ENCODE data around the gene ZBTB46. TPM values are rescaled to one million over a fixed set of nuclear protein-coding genes. Genes with fewer than 3 reads are reported as not detected.

The ZBTB46 gene
- total and polyA plus RNA-seq, 10 donors, result 3.6 to 76.5 (median 32.1) TPM

DNA sequence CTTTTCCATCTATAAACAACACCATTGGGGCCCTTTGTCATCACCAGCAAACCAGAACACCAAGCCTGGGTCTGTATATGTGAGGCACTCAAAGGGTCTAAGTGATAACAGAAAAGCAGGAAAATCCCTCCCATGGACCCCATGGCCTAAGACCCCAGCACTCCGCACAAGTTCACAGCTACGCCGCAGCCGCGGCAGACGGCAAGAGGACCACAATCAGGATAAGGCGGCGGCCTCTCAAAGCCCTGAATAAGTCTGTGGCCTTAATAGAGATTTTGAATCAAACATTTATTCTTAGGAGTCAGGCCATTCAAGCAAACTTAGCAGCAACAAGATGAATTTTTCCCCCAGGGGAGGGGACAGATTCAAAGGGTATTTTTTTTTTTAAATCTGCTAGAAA is 2.9 kb downstream of the ZBTB46 start:
- intact Hi-C loops (cut with DNase I; ENCODE audit: low total_unique reads), result no loop called here
- H3K27ac ChIP-seq, result peak overlapping the region; percentile 61 to 92 (median 87)

DNA sequence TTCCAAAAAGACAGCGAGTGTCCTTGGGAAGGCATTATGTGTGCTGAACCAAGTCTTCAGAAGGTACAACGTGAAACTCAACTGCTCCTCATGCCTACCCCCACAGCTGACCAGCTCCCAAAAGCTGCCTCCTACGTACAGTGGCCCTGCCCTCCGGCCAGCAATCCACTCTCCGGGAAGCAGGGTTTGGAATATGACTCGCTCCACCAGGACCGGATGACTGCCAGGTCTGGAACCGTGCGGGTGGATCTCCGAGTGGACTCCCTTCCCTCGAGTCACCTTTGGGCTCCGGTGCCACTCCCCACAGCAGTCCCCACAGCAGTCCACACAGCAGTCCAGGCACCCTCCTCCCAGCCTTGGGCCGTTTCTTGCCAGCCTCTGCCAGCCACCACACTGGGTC is 4.3 kb downstream of the ZBTB46 start:
- H3K27ac ChIP-seq, result peak overlapping the region; percentile 27 to 89 (median 70)
- peak overlapping the region in 2 of 8 donors; percentile 19 to 47 for H3K4me3 ChIP-seq
- H3K36me3 ChIP-seq, result no peaks in the 10 kb centered on the region
- WGBS, 5 donors, result 55 to 81% (median 70%) methylated on average over 13 of the region's 13 CpGs
- no peak for DNase-seq
- H3K27me3 ChIP-seq (replicated peaks in 1 of 7), result peaks cover 0 to 60% (median 19%) of the 10 kb centered on the region in 7 donors
- H3K4me1 ChIP-seq, result peaks cover 4 to 81% (median 55%) of the 10 kb centered on the region in 6 donors
- H3K9me3 ChIP-seq, result no peaks in the 10 kb centered on the region
- intact Hi-C loops (cut with DNase I; ENCODE audit: low total_unique reads), result no loop called here
- TF ChIP-seq POLR2A (IDR thresholded peaks at IDR 0.05) (no peak), POLR2AphosphoS5 (IDR thresholded peaks at IDR 0.05) (peak; percentile 50 to 79 (median 58))
- TF ChIP-seq, protein P1, sequence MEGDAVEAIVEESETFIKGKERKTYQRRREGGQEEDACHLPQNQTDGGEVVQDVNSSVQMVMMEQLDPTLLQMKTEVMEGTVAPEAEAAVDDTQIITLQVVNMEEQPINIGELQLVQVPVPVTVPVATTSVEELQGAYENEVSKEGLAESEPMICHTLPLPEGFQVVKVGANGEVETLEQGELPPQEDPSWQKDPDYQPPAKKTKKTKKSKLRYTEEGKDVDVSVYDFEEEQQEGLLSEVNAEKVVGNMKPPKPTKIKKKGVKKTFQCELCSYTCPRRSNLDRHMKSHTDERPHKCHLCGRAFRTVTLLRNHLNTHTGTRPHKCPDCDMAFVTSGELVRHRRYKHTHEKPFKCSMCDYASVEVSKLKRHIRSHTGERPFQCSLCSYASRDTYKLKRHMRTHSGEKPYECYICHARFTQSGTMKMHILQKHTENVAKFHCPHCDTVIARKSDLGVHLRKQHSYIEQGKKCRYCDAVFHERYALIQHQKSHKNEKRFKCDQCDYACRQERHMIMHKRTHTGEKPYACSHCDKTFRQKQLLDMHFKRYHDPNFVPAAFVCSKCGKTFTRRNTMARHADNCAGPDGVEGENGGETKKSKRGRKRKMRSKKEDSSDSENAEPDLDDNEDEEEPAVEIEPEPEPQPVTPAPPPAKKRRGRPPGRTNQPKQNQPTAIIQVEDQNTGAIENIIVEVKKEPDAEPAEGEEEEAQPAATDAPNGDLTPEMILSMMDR (IDR thresholded peaks at IDR 0.05 in 8 of 11, conservative IDR thresholded peaks at IDR 0.05 in 3 of 11), result no peak

More for the DNA sequence above, 2.9 kb downstream of the ZBTB46 start:
- Histone ChIP-seq H3K36me3 (no peaks in the 10 kb centered on the region), H3K4me1 (peaks cover 4 to 81% (median 55%) of the 10 kb centered on the region in 6 donors), H3K4me3 (peak overlapping the region in 6 of 8 donors; percentile 5 to 83 (median 58)), H3K27me3 (replicated peaks in 1 of 7) (peaks cover 0 to 74% (median 30%) of the 10 kb centered on the region in 7 donors), H3K9me3 (no peaks in the 10 kb centered on the region)
- TF ChIP-seq, protein P1 (IDR thresholded peaks at IDR 0.05 in 8 of 11, conservative IDR thresholded peaks at IDR 0.05 in 3 of 11), result no peak
- TF ChIP-seq POLR2AphosphoS5 (IDR thresholded peaks at IDR 0.05), result no peak
- TF ChIP-seq POLR2A (IDR thresholded peaks at IDR 0.05), result no peak
- DNase-seq, result no peak
- WGBS, 5 donors, result 62 to 81% (median 76%) methylated on average over 8 of the region's 8 CpGs

DNA sequence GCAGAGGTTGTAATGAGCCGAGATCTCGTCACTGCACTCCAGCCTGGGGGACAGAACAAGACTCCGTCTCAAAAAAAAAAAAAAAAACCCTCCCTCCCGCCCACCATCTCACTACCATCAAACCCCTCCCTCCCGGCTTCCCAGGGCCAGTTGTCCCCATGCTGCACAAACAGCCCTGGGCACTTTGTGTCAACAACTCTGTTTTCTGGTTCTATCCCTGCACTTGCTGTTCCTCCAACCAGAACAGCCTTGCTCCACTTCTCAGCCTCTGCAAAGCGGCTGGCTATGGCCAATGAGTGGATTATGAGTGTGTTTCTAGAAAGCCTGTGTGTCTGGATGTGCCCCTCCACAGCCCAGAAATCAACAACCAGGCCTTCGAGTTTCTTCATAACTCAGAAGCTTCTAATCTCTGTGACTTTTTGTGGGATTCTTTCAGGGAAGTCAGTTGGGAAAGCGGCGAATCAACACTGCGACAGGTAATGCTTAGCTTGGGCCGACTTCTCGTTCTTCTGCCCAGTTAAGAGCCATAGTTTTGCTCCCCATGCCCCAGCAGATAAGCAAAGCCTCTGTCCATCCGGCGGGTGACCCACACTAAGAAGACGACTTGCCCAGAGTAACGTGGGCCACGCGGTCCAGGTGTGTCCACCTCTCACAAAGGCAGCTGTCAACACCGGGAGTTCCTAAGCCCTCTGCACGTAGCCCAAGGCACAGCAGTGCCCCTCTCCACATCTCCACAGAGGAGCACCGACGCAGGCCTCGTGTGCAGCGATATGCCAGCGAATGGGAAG is 5.5 kb downstream of the ZBTB46 start:
- 76 to 84% (median 79%) methylated on average over 25 of the region's 25 CpGs for WGBS, 5 donors
- TF ChIP-seq POLR2A (IDR thresholded peaks at IDR 0.05), result no peak
- TF ChIP-seq, protein P1 (IDR thresholded peaks at IDR 0.05 in 8 of 11, conservative IDR thresholded peaks at IDR 0.05 in 3 of 11), result no peak
- no peak for TF ChIP-seq POLR2AphosphoS5 (IDR thresholded peaks at IDR 0.05)
- peak overlapping the region in 7 of 8 donors; percentile 7 to 89 (median 64) for H3K27ac ChIP-seq

DNA sequence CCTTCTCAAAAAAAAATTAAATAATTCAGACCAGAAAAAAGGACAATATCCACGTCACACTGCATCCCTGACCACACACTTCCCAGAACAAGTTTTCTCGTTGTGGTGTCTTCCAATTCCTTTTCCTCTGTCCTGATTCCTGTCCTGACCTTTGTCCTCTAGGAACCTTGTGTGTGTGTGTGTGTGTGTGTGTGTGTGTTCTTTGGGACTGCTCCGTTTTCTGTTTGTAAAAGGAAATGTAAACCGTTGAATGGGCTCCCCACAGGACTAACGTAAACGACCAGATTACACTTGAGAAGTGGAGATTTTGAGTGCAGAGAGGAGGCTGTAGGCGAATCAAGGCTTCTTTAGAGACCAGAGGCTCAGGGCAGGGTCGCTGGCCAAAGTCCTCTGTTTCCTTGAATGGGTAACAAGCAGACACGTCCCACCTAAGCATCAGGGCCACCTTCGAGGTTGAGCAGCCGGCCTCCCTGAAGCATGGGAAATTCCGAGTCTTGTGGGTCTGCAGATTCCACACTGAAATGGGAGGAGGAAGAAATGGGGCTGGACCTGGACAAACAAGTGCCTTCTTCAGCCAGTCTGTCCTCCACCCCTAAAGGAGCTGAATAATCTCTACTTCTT is 7.3 kb downstream of the ZBTB46 start:
- Histone ChIP-seq H3K4me3 (no peak overlapping the region), H3K36me3 (no peaks in the 10 kb centered on the region), H3K4me1 (peaks cover 8 to 88% (median 53%) of the 10 kb centered on the region in 6 donors), H3K27ac (peak overlapping the region in 5 of 8 donors; percentile 4 to 81 (median 57)), H3K9me3 (no peaks in the 10 kb centered on the region), H3K27me3 (replicated peaks in 1 of 7) (peaks cover 0 to 37% (median 4%) of the 10 kb centered on the region in 7 donors)
- no peak for TF ChIP-seq POLR2A (IDR thresholded peaks at IDR 0.05)
- no peak for TF ChIP-seq POLR2AphosphoS5 (IDR thresholded peaks at IDR 0.05)
- TF ChIP-seq, protein P1 (IDR thresholded peaks at IDR 0.05 in 8 of 11, conservative IDR thresholded peaks at IDR 0.05 in 3 of 11), result no peak
- no peak for DNase-seq
- intact Hi-C loops (cut with DNase I; ENCODE audit: low total_unique reads), result no loop called here
- 56 to 73% (median 60%) methylated on average over 12 of the region's 12 CpGs for WGBS, 5 donors

More for the DNA sequence above, 5.5 kb downstream of the ZBTB46 start:
- Histone ChIP-seq H3K9me3 (no peaks in the 10 kb centered on the region), H3K27me3 (replicated peaks in 1 of 7) (peaks cover 0 to 54% (median 14%) of the 10 kb centered on the region in 7 donors), H3K4me3 (peak overlapping the region in 1 of 8 donors; percentile 47), H3K4me1 (peaks cover 4 to 88% (median 54%) of the 10 kb centered on the region in 6 donors), H3K36me3 (no peaks in the 10 kb centered on the region)
- intact Hi-C loops (cut with DNase I; ENCODE audit: low total_unique reads), result no loop called here
- no peak for DNase-seq

Measured in spleen (tissue), 11 donors.